Epithelial cell of proximal tubule (primary cell): ENCODE results near the gene CHMP1B. TPM values are rescaled to one million over a fixed set of nuclear protein-coding genes. Genes with fewer than 3 reads are reported as not detected.

Experiments used
- DNase-seq: peaks from one replicate; pipeline ENCODE4 v3.0.0-alpha.2; 2011; ENCODE audit warnings: low read depth
- H3K4me3 ChIP-seq: 2 replicates; pipeline ENCODE4 v1.5.1; 2011; ENCODE audit warnings: low read depth, mild to moderate bottlenecking, low read length
- CTCF ChIP-seq: conservative IDR thresholded peaks from 2 replicates; pipeline ENCODE4 v1.5.1; 2012; ENCODE audit warnings: low read depth, mild to moderate bottlenecking, low read length
- total RNA-seq: library from RNA; depleted of rRNA; stranded (reverse); fragments of >200 nt; gene quantifications from 2 replicates; pipeline ENCODE4 v1.2.3, GENCODE V29; 2015

Gene CHMP1B
- total RNA-seq, 1 donor from 2014 or later, result 69.8 TPM

- no peak for DNase-seq
- no peak overlapping the region for H3K4me3 ChIP-seq
- no peak for TF ChIP-seq CTCF
Observed at GRCh38 chr18:11821643-11822237, 29.5 kb upstream of the CHMP1B start.

- TF ChIP-seq CTCF, result no peak
- H3K4me3 ChIP-seq, result no peak overlapping the region
- no peak for DNase-seq
Observed at GRCh38 chr18:11823545-11823944, 27.7 kb upstream of the CHMP1B start.

- H3K4me3 ChIP-seq, result no peak overlapping the region
- no peak for TF ChIP-seq CTCF
- no peak for DNase-seq
Observed at GRCh38 chr18:11826836-11827235, 24.4 kb upstream of the CHMP1B start.

GRCh38 chr18:11828786-11829432, 22.3 kb upstream of the CHMP1B start:
- TF ChIP-seq CTCF, result no peak
- no peak overlapping the region for H3K4me3 ChIP-seq
- DNase-seq, result no peak

GRCh38 chr18:11830585-11830984, 20.6 kb upstream of the CHMP1B start:
- no peak for DNase-seq

GRCh38 chr18:11831921-11832320, 19.3 kb upstream of the CHMP1B start:
- no peak overlapping the region for H3K4me3 ChIP-seq
- DNase-seq, result no peak
- no peak for TF ChIP-seq CTCF

More at GRCh38 chr18:11830585-11830984, 20.6 kb upstream of the CHMP1B start:
- H3K4me3 ChIP-seq, result no peak overlapping the region
- TF ChIP-seq CTCF, result no peak

- H3K4me3 ChIP-seq, result no peak overlapping the region
- no peak for TF ChIP-seq CTCF
- no peak for DNase-seq
Observed at GRCh38 chr18:11834772-11835171, 16.4 kb upstream of the CHMP1B start.
